Cardiac muscle cell (in vitro differentiated cells and primary cell): Measurements from ENCODE around the gene MBD2. TPM values are rescaled to one million over a fixed set of nuclear protein-coding genes. Genes with fewer than 3 reads are reported as not detected.

Experiments
- DNase-seq, 2 donors: peaks; one replicate each; pipeline versions ENCODE4 v3.0.0 to v3.0.0-alpha.2; 2010 to 2017; ENCODE audit warnings: low read depth in 1 of 2, low spot score in 1 of 2
- H3K27ac ChIP-seq: fragments of 200-600 bp; sonication (generic); 2 replicates; pipeline ENCODE4 v1.5.1; 2016
- H3K27me3 ChIP-seq: fragments of 200-600 bp; sonication (generic); 2 replicates; pipeline ENCODE4 v1.6.0; 2016; ENCODE audit warnings: control low read depth
- H3K36me3 ChIP-seq: fragments of 200-600 bp; sonication (generic); 2 replicates; pipeline ENCODE4 v1.5.1; 2016; ENCODE audit warnings: control low read depth
- H3K4me1 ChIP-seq: fragments of 200-600 bp; sonication (generic); 2 replicates; pipeline ENCODE4 v1.8.1; 2017; ENCODE audit warnings: low read depth, mild to moderate bottlenecking, mixed run types
- H3K4me3 ChIP-seq: fragments of 200-600 bp; sonication (generic); 2 replicates; pipeline ENCODE4 v1.5.1; 2016; ENCODE audit warnings: mild to moderate bottlenecking
- H3K9me3 ChIP-seq: fragments of 200-600 bp; sonication (generic); 2 replicates; pipeline ENCODE4 v1.5.1; 2017; ENCODE audit warnings: low read depth, mild to moderate bottlenecking, control low read depth
- polyA plus RNA-seq: library from polyadenylated mRNA; unstranded; fragments of >200 nt; fragmentation: Nextera tagmentation; extraction: Ambion mirVana; gene quantifications from 2 replicates; pipeline ENCODE4 v1.2.1, GENCODE V29; 2016
- total RNA-seq: library from RNA; depleted of rRNA; stranded (reverse); fragments of >200 nt; gene quantifications from 2 replicates; pipeline ENCODE4 v1.2.3, GENCODE V29; 2016
- TF ChIP-seq, protein P1 (sequence below): IDR thresholded peaks from 2 replicates; pipeline ENCODE4 v1.5.1; 2012; ENCODE audit warnings: low read depth, mild to moderate bottlenecking, low read length

Gene MBD2
- total and polyA plus RNA-seq, 2 experiments from 2014 or later, result 27.5 to 40.0 TPM

DNA sequence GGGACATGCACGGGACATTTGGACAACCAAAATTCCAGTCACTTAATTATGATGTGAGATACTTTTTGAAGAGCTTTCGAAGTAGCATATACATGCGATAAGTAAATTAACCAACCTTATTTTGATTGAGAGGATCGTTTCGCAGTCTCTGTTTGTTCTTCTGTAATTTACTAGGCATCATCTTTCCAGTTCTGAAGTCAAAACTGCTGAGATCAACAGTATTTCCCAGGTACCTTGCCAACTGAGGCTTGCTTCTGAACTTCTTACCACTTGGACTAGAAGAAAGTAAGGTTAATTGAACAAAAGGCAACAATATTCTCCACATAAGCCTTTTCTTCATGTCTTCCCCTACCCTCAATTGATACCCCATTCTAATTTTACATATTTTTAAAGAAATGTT lies 19.6 kb downstream of the MBD2 start:
- no peaks in the 10 kb centered on the region for H3K27me3 ChIP-seq
- no peak overlapping the region for H3K27ac ChIP-seq
- H3K4me3 ChIP-seq, result no peak overlapping the region
- peaks cover 13% of the 10 kb centered on the region for H3K4me1 ChIP-seq
- DNase-seq, result no peak
- TF ChIP-seq, protein P1, sequence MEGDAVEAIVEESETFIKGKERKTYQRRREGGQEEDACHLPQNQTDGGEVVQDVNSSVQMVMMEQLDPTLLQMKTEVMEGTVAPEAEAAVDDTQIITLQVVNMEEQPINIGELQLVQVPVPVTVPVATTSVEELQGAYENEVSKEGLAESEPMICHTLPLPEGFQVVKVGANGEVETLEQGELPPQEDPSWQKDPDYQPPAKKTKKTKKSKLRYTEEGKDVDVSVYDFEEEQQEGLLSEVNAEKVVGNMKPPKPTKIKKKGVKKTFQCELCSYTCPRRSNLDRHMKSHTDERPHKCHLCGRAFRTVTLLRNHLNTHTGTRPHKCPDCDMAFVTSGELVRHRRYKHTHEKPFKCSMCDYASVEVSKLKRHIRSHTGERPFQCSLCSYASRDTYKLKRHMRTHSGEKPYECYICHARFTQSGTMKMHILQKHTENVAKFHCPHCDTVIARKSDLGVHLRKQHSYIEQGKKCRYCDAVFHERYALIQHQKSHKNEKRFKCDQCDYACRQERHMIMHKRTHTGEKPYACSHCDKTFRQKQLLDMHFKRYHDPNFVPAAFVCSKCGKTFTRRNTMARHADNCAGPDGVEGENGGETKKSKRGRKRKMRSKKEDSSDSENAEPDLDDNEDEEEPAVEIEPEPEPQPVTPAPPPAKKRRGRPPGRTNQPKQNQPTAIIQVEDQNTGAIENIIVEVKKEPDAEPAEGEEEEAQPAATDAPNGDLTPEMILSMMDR, result no peak
- peaks cover 19% of the 10 kb centered on the region for H3K36me3 ChIP-seq
- H3K9me3 ChIP-seq, result no peaks in the 10 kb centered on the region

DNA sequence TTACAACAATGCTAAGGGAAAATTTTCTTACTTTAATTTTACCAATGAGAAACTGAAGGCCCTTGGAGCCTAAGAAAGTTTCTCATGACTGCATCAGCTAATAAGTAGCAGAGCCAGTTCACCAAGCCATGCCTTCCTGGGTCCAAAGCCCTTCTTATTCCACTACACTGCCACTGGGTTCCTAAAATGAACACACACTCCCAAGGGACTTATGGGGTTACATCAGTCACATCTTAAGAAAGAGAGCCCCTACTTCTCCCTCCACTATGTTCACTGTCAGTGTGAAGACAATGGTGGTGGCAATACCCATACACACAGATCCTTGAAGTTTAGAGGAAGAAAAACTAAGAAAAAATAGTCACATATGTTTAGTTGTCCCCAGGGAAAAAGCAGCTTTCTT lies 20.6 kb downstream of the MBD2 start:
- H3K9me3 ChIP-seq, result no peaks in the 10 kb centered on the region
- peaks cover 19% of the 10 kb centered on the region for H3K36me3 ChIP-seq
- no peak for DNase-seq
- no peaks in the 10 kb centered on the region for H3K27me3 ChIP-seq
- peaks cover 13% of the 10 kb centered on the region for H3K4me1 ChIP-seq
- TF ChIP-seq, protein P1, result no peak
- no peak overlapping the region for H3K27ac ChIP-seq
- no peak overlapping the region for H3K4me3 ChIP-seq

DNA sequence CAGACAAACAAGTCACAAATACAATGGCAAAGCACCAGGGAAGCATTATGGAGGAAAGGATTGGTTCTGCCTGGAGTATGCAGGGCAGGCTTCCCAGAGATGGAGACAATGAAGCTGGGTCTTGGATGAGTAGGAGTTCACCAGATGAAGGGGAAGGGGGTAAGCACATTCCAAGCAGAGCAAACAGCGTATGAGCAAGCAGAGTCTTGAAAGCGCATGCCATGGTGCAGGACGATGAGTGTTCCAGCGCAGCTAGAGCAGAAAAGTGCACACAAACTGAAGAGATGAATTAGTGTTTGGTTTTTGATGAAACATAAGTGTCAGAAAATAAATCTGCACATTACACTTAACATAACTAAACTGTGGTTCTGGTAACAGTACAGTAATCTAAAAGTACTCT lies 21.6 kb downstream of the MBD2 start:
- Histone ChIP-seq H3K4me1 (peaks cover 13% of the 10 kb centered on the region), H3K4me3 (no peak overlapping the region), H3K27ac (no peak overlapping the region), H3K36me3 (peaks cover 19% of the 10 kb centered on the region), H3K27me3 (no peaks in the 10 kb centered on the region), H3K9me3 (no peaks in the 10 kb centered on the region)
- TF ChIP-seq, protein P1, result no peak
- DNase-seq, result no peak

DNA sequence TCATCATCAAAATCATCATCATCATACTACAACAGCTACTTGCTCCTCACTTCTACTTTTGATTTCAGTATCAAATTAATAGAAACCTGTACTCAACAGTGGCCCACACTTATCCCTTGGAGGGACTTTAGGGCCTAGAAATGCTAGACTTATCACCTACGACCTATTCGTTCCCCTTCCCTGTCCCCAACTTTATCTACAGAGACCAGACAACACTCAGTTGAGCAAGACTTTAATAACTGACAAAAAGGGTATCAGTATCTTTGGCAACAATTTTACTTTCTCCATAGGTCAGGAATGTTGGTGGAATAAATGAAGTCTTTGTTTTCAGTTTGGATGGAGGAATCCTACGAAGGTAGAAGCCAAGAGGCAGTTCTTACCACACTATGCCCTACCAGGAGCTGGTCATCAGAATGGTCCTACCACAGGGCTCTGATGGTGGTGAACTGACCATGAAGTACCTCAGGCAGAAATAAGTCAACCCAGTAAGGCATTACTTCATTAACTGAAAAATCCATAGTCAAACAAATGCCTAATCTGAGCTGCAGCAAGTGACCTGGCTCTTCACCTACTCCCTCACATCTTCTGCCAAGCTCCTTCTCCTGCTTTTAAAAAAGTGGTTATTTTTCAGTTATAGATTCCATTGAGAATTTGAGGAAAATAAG lies 26.6 kb downstream of the MBD2 start:
- no peak overlapping the region for H3K4me3 ChIP-seq
- H3K27me3 ChIP-seq, result no peaks in the 10 kb centered on the region
- DNase-seq, result no peak
- H3K36me3 ChIP-seq, result peaks cover 17% of the 10 kb centered on the region
- no peaks in the 10 kb centered on the region for H3K9me3 ChIP-seq
- no peak overlapping the region for H3K27ac ChIP-seq
- no peaks in the 10 kb centered on the region for H3K4me1 ChIP-seq
- TF ChIP-seq, protein P1, result no peak

DNA sequence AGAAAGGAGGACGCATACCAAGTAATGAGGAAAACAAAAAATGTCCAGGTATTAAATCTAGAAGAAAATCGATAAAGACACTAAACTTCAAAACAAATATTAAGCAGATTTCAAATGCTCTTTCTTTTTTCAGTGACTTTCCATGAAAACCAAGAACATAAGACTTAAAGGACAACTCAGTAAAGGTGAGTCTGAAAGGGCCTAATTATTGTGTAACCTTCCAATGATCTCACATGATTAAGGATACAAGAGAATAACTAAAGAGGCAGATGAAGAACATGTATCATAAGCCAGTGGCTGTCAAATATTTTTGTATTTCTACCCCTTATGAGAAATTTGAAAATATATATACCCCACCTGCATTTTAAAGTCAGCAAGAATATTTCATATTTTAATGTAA lies 30.7 kb downstream of the MBD2 start:
- TF ChIP-seq, protein P1, result no peak
- Histone ChIP-seq H3K27ac (no peak overlapping the region), H3K36me3 (no peaks in the 10 kb centered on the region), H3K4me3 (no peak overlapping the region), H3K4me1 (no peaks in the 10 kb centered on the region), H3K9me3 (no peaks in the 10 kb centered on the region), H3K27me3 (no peaks in the 10 kb centered on the region)
- DNase-seq, result no peak

DNA sequence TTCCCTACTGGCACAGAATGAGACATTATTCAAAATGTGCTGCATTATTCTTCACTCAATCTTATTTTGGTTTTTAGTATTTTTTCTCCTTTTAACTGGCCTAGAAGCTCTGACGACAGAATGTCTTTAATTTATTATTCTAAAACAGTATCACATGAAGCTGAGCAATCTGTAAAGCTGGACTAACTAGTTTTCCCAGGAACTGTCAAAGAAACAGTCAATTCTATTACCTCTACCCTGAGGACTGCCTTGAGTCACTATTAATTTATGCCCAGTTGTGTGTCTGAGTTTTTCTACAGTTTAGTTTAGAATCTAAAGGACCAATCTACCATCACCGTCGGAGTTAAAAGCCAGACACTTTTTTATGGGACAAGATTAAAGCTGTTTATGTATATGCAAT lies 31.6 kb downstream of the MBD2 start:
- H3K36me3 ChIP-seq, result no peaks in the 10 kb centered on the region
- no peak overlapping the region for H3K27ac ChIP-seq
- TF ChIP-seq, protein P1, result no peak
- H3K27me3 ChIP-seq, result no peaks in the 10 kb centered on the region
- no peaks in the 10 kb centered on the region for H3K9me3 ChIP-seq
- no peak for DNase-seq
- no peaks in the 10 kb centered on the region for H3K4me1 ChIP-seq
- H3K4me3 ChIP-seq, result no peak overlapping the region
